DMS153 (cell line): ENCODE data around the gene KLHL42.

Experiments used
- DNase-seq: peaks from one replicate; lab custom pipeline; 2025; lab: John Stamatoyannopoulos, UW

KLHL42 gene

GRCh38 chr12:27780612-27781408 is 777 bp downstream of the KLHL42 start:
- DNase-seq = no peak

- DNase-seq = no peak
These were observed 1.6 kb downstream of the KLHL42 start for GRCh38 chr12:27781680-27782079.

GRCh38 chr12:27782481-27782880 is 2.4 kb downstream of the KLHL42 start:
- no peak for DNase-seq

- DNase-seq = no peak
These were observed 6.0 kb downstream of the KLHL42 start for GRCh38 chr12:27785882-27786570.

- no peak for DNase-seq
These were observed 7.5 kb downstream of the KLHL42 start for GRCh38 chr12:27787559-27787958.

GRCh38 chr12:27790179-27790578 is 10.1 kb downstream of the KLHL42 start:
- DNase-seq = no peak

GRCh38 chr12:27794818-27795584 is 15.0 kb downstream of the KLHL42 start:
- no peak for DNase-seq

- no peak for DNase-seq
These were observed 16.1 kb downstream of the KLHL42 start for GRCh38 chr12:27796128-27796527.

GRCh38 chr12:27797301-27798025 is 17.4 kb downstream of the KLHL42 start:
- no peak for DNase-seq

- DNase-seq = no peak
These were observed 20.8 kb downstream of the KLHL42 start for GRCh38 chr12:27800819-27801218.

GRCh38 chr12:27801630-27802029 is 21.6 kb downstream of the KLHL42 start:
- no peak for DNase-seq

GRCh38 chr12:27802511-27802910 is 22.5 kb downstream of the KLHL42 start:
- no peak for DNase-seq

GRCh38 chr12:27802936-27803335 is 22.9 kb downstream of the KLHL42 start:
- no peak for DNase-seq

- no peak for DNase-seq
These were observed 25.2 kb downstream of the KLHL42 start for GRCh38 chr12:27805238-27805637.

GRCh38 chr12:27806259-27806658 is 26.2 kb downstream of the KLHL42 start:
- DNase-seq = no peak

GRCh38 chr12:27807063-27807703 is 27.1 kb downstream of the KLHL42 start:
- no peak for DNase-seq

- DNase-seq = no peak
These were observed 28.8 kb downstream of the KLHL42 start for GRCh38 chr12:27808841-27809240.

GRCh38 chr12:27810756-27811155 is 30.7 kb downstream of the KLHL42 start:
- DNase-seq = no peak

GRCh38 chr12:27812502-27812901 is 32.5 kb downstream of the KLHL42 start:
- no peak for DNase-seq

GRCh38 chr12:27814411-27814810 is 34.4 kb downstream of the KLHL42 start:
- no peak for DNase-seq

GRCh38 chr12:27814851-27815591 is 35.0 kb downstream of the KLHL42 start:
- DNase-seq = no peak
